Karpas-422 (cell line): ENCODE data around the gene ADGRV1. TPM values are rescaled to one million over a fixed set of nuclear protein-coding genes. Genes with fewer than 3 reads are reported as not detected.

ENCODE experiments used
- DNase-seq: peaks from one replicate; pipeline ENCODE4 v3.0.0-alpha.2; 2015
- H2AFZ ChIP-seq: fragments of 200-600 bp; sonication (generic); 2 replicates; pipeline ENCODE4 v1.6.1; 2014; ENCODE audit warnings: antibody characterized with exemption, low read length, mixed read lengths
- H3K27ac ChIP-seq: fragments of 200-600 bp; sonication (generic); 2 replicates; pipeline ENCODE4 v1.5.1; 2014; ENCODE audit warnings: mild to moderate bottlenecking, low read length, moderate library complexity
- H3K27me3 ChIP-seq: fragments of 200-600 bp; sonication (generic); 2 replicates; pipeline ENCODE4 v1.6.1; 2014; ENCODE audit warnings: low read length, mixed read lengths
- H3K36me3 ChIP-seq: fragments of 200-600 bp; sonication (generic); 2 replicates; pipeline ENCODE4 v1.6.1; 2014; ENCODE audit warnings: low read length, mixed read lengths; ENCODE audit not compliant: insufficient read depth
- H3K4me1 ChIP-seq: fragments of 200-600 bp; sonication (generic); 2 replicates; pipeline ENCODE4 v1.6.1; 2014; ENCODE audit warnings: mild to moderate bottlenecking, low read length, mixed read lengths
- H3K4me2 ChIP-seq: fragments of 200-600 bp; sonication (generic); 2 replicates; pipeline ENCODE4 v1.6.1; 2014; ENCODE audit warnings: low read length, low read depth, mild to moderate bottlenecking; ENCODE audit not compliant: poor library complexity, severe bottlenecking
- H3K4me3 ChIP-seq: fragments of 200-600 bp; sonication (generic); 2 replicates; pipeline ENCODE4 v1.5.1; 2014; ENCODE audit warnings: mild to moderate bottlenecking, antibody characterized with exemption, low read length, mixed read lengths
- H3K79me2 ChIP-seq: fragments of 200-600 bp; sonication (generic); 2 replicates; pipeline ENCODE4 v1.6.1; 2014; ENCODE audit warnings: mild to moderate bottlenecking, low read length, mixed read lengths
- H3K9ac ChIP-seq: fragments of 200-600 bp; sonication (generic); 2 replicates; pipeline ENCODE4 v1.6.0; 2014; ENCODE audit warnings: low read length
- H3K9me2 ChIP-seq: fragments of 200-600 bp; sonication (generic), shearing (Covaris generic); replicated peaks from 2 replicates; pipeline ENCODE4 v1.6.0; 2014; ENCODE audit warnings: mild to moderate bottlenecking, low read length, moderate library complexity; ENCODE audit not compliant: insufficient read depth
- H3K9me3 ChIP-seq: fragments of 300-700, 200-600 bp; sonication (generic); 2 replicates; pipeline ENCODE4 v1.6.1; 2014; ENCODE audit warnings: low read length, mixed read lengths
- H4K20me1 ChIP-seq: fragments of 200-600 bp; sonication (generic); 2 replicates; pipeline ENCODE4 v1.6.1; 2014; ENCODE audit warnings: mild to moderate bottlenecking, antibody characterized with exemption, low read length, low read depth; ENCODE audit not compliant: insufficient read depth
- total RNA-seq: library from RNA; depleted of rRNA; stranded (reverse); fragments of >200 nt; shearing (Covaris generic); gene quantifications from 2 replicates; pipeline ENCODE4 v1.2.3, GENCODE V29; 2014; ENCODE audit warnings: low replicate concordance; rRNA removed

The ADGRV1 gene
- total RNA-seq = 0.04 TPM in 1 of 2 replicates, not detected in the other

DNA sequence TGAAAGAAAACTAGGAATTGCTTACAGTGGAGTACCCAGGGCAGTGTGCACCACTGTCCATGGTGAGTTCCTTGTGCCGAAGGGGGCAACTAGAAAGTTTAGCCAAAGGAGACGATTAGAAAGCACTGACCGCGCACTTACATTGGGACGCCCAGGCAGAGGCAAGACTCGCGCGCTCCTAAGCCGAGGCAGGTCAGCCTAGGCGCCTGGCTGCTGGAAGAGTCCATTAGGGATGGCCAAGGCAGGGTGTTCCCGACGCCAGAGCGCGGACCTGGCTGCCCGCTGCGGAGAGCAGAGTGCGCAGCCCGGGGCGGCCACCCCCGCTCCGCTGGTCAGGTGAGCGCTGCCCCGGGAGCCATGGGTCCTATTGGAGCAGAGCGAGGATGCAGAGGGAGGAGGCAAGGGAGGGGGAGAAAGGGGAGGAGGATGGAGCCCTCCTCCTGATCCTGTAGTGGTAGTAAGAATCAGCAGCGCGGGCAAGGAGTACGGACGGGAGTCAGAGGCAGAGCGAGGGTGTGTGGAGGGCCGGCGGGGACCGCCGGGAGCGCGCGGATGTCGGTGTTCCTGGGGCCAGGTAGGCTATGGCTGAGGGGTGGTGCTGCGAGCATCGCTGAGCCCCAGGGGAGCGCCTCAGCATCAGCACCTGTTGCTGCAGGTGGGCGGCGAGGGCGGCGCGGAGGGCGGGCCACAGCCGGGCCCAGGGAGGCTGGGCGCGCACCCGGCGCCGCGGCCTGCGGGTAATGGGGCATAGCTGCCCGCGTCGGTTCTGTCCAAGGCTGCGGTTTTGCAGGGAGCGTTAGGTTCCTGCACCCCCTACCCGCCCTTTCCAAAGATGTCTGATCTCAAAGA lies at the start of gene ADGRV1:
Gene ADGRV1 (plus strand): TSS at position 454 of the 849 bp plus-strand sequence. CDS start 99 bp downstream, at position 553.
- Histone ChIP-seq H3K9ac (no peak within 1 kb of the TSS), H2AFZ (no peak within 1 kb of the TSS), H4K20me1 (no peaks in the 10 kb centered on the region), H3K36me3 (no peaks in the 10 kb centered on the region), H3K4me2 (no peak within 1 kb of the TSS), H3K4me1 (no peaks in the 10 kb centered on the region), H3K4me3 (no peak within 1 kb of the TSS), H3K9me3 (no peaks in the 10 kb centered on the region), H3K9me2 (no peaks in the 10 kb centered on the region), H3K27ac (no peak within 1 kb of the TSS), H3K27me3 (no peaks in the 10 kb centered on the region), H3K79me2 (no peaks in the 10 kb centered on the region)
- peak; percentile 16 for DNase-seq

DNA sequence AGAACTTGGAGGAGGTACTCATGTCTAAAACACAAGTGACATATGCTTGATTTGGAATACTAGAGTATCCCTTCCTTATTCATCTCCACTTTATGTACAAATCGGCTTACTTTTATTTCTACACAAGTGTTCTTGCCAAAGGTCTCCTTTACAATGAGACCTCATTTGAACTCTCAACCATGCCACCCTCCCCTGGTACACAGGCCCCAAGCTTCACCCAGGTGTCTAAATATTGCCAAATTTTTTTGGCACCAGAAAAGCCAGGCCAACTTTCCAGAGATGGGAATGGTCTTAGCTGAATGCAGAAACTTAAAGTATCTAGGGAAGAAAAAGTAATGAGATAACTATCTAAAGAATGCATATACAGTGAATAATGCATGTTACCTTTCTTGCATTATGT lies 48.2 kb upstream of the ADGRV1 start:
- DNase-seq = no peak
- H3K79me2 ChIP-seq = peaks cover 20% of the 10 kb centered on the region
- H3K36me3 ChIP-seq = peaks cover 57% of the 10 kb centered on the region
- no peak overlapping the region for H3K4me3 ChIP-seq
- H4K20me1 ChIP-seq = no peaks in the 10 kb centered on the region
- no peaks in the 10 kb centered on the region for H3K27me3 ChIP-seq
- H3K9me3 ChIP-seq = no peaks in the 10 kb centered on the region
- no peak overlapping the region for H3K4me2 ChIP-seq
- H3K4me1 ChIP-seq = no peaks in the 10 kb centered on the region
- H3K9ac ChIP-seq = no peak overlapping the region
- H3K9me2 ChIP-seq = no peaks in the 10 kb centered on the region
- no peak overlapping the region for H2AFZ ChIP-seq
- no peak overlapping the region for H3K27ac ChIP-seq

DNA sequence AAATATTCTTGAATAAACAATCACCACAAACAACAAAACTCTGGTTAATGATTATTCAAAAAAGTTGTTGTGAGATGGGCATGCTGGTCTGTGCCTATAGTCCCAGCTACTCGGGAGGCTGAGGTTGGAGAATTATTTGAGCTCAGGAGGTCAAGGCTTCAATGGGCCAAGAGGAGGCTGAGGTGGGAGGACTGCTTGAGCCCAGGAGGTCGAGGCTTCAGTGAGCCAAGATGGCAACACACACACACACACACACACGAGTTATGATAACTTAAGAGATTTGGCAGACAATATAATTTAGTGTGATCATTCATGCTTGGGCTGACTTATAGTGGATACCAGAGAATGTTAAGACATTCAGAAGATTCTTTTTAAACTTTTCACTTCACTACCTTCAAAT lies 44.1 kb upstream of the ADGRV1 start:
- no peak overlapping the region for H2AFZ ChIP-seq

GRCh38 chr5:90518661-90519060 lies 39.9 kb upstream of the ADGRV1 start:
- Histone ChIP-seq H3K9ac (no peak overlapping the region), H3K4me1 (peaks cover 3% of the 10 kb centered on the region), H3K36me3 (peaks cover 38% of the 10 kb centered on the region), H3K27me3 (no peaks in the 10 kb centered on the region), H3K4me3 (no peak overlapping the region), H3K9me2 (no peaks in the 10 kb centered on the region), H4K20me1 (no peaks in the 10 kb centered on the region), H2AFZ (no peak overlapping the region), H3K79me2 (peaks cover 16% of the 10 kb centered on the region; the same call in 1 of the 2 replicates), H3K27ac (no peak overlapping the region), H3K4me2 (no peak overlapping the region), H3K9me3 (no peaks in the 10 kb centered on the region)
- DNase-seq = no peak

More for the DNA sequence above, 44.1 kb upstream of the ADGRV1 start:
- Histone ChIP-seq H3K79me2 (peaks cover 21% of the 10 kb centered on the region), H3K9ac (no peak overlapping the region), H3K9me3 (no peaks in the 10 kb centered on the region), H3K36me3 (peaks cover 34% of the 10 kb centered on the region), H3K4me2 (no peak overlapping the region), H3K27ac (no peak overlapping the region), H3K4me3 (no peak overlapping the region), H4K20me1 (no peaks in the 10 kb centered on the region), H3K27me3 (no peaks in the 10 kb centered on the region), H3K4me1 (peaks cover 3% of the 10 kb centered on the region), H3K9me2 (no peaks in the 10 kb centered on the region)
- no peak for DNase-seq

GRCh38 chr5:90519081-90519480 lies 39.5 kb upstream of the ADGRV1 start:
- H3K9me2 ChIP-seq = no peaks in the 10 kb centered on the region
- H2AFZ ChIP-seq = no peak overlapping the region
- H3K27ac ChIP-seq = no peak overlapping the region
- no peak overlapping the region for H3K9ac ChIP-seq
- H4K20me1 ChIP-seq = no peaks in the 10 kb centered on the region
- no peaks in the 10 kb centered on the region for H3K27me3 ChIP-seq
- no peak for DNase-seq
- H3K4me2 ChIP-seq = no peak overlapping the region
- no peaks in the 10 kb centered on the region for H3K9me3 ChIP-seq
- peaks cover 40% of the 10 kb centered on the region for H3K36me3 ChIP-seq
- peaks cover 3% of the 10 kb centered on the region for H3K4me1 ChIP-seq
- no peak overlapping the region for H3K4me3 ChIP-seq
- peaks cover 12% of the 10 kb centered on the region; the same call in 1 of the 2 replicates for H3K79me2 ChIP-seq

DNA sequence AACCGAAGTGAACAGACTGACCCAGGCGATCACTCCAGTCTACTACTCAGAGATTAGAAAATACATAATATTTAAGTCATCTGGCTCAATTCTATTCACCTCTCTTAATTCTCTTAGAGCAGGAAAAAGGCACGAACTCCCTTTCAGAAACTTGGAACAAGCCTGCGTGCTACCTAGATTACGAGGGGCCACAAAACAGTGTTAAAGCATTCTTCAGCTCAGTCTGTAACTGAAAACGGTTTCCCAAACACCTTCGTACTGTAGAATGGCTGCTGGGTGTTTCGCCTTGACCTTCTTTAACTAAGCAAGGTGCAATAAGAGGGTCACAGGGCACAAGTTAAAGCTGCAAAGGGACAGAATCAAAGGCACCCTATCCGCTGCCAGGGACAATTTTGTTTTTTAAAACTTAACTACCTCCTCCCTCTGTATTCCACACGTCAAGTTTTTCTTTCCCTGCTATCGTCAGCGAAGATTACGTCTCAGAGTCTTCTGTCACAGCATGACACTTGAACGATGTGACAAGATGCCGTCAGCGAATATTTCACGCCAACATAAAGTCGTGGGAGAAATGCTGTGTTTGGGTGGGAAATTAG lies 29.9 kb upstream of the ADGRV1 start:
- Histone ChIP-seq H3K4me3 (peak overlapping the region; percentile 92), H3K79me2 (peaks cover 41% of the 10 kb centered on the region), H3K36me3 (peaks cover 11% of the 10 kb centered on the region), H3K9me3 (no peaks in the 10 kb centered on the region), H3K4me1 (peaks cover 32% of the 10 kb centered on the region), H2AFZ (peak overlapping the region; percentile 58; the same call in 1 of the 2 replicates), H3K9me2 (no peaks in the 10 kb centered on the region), H3K4me2 (peak overlapping the region; percentile 95), H4K20me1 (no peaks in the 10 kb centered on the region), H3K27me3 (no peaks in the 10 kb centered on the region), H3K9ac (peak overlapping the region; percentile 94), H3K27ac (peak overlapping the region; percentile 45)
- peak; percentile 56 for DNase-seq

GRCh38 chr5:90529194-90529938 lies 29.2 kb upstream of the ADGRV1 start, which contains the start of gene LYSMD3:
Gene LYSMD3 (minus strand): TSS chr5:90529584. CDS start chr5:90525289, 4,295 bp downstream.
- peak; percentile 98 for DNase-seq
- Histone ChIP-seq H3K9ac (peak within 1 kb of the TSS; percentile 94), H3K4me3 (peak within 1 kb of the TSS; percentile 92), H3K36me3 (peaks cover 7% of the 10 kb centered on the region), H3K27ac (peak within 1 kb of the TSS; percentile 45), H3K9me3 (no peaks in the 10 kb centered on the region), H3K4me2 (peak within 1 kb of the TSS; percentile 95), H3K27me3 (no peaks in the 10 kb centered on the region), H3K4me1 (peaks cover 32% of the 10 kb centered on the region), H4K20me1 (no peaks in the 10 kb centered on the region), H2AFZ (peak within 1 kb of the TSS; percentile 97), H3K9me2 (no peaks in the 10 kb centered on the region), H3K79me2 (peaks cover 41% of the 10 kb centered on the region)
